Fibroblast of skin of left quadriceps (primary cell): ENCODE data around the gene CHST10.
"Not testable (repeated sequence)": the region's sequence is repeated elsewhere in the genome, so short reads cannot be mapped to it uniquely, and the experiment has no call there.

Experiments used
- DNase-seq, 2 experiments: peaks; one replicate each; pipeline ENCODE4 v3.0.0-alpha.2; 2013; ENCODE audit warnings: low read depth in 2 of 2

Gene CHST10

DNA sequence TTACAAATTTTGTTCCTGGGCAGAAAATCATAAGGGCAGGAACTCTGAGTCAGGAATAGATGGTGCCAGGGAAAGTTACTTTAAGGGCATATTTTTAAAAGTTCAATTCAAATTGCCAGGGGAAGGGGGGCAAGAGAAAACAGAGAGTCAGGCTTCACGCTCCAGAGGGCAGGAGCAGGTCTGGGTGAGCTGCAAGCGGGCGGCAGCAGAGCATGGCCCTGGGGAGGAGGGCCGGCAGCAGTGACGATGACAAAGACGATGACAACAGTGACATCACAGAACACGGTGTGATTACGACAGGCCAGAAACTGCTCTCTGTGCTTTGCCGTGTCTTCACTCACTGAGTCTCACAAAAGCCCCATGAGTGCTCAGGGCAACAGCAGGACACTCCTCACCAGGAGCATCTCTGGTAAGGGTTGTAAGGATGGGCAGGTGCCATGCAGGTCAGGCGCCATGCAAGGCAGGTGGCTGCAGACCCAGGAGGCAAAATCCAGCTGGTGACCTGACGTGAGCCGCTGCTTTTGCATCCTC lies 23.3 kb downstream of the CHST10 start:
- DNase-seq = no peak

DNA sequence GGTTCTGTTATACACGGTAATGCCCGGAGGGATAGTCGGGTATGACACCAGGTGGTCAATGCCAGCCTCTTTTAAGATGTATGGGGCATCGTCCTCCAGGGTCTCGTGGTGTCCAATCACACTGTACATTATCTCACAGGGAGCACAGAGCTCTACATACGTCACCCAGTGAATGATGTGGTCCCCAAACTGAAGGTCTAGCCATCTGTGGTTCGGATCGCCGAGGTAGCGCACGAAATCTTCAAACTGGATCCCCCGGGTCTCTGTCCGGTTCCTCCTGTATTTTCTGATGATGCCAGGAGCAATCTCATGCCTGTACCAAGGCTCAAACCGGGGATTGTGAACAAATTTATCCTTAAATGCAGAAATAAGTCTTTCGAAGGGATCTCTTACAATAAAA lies 24.1 kb downstream of the CHST10 start:
- DNase-seq = no peak

DNA sequence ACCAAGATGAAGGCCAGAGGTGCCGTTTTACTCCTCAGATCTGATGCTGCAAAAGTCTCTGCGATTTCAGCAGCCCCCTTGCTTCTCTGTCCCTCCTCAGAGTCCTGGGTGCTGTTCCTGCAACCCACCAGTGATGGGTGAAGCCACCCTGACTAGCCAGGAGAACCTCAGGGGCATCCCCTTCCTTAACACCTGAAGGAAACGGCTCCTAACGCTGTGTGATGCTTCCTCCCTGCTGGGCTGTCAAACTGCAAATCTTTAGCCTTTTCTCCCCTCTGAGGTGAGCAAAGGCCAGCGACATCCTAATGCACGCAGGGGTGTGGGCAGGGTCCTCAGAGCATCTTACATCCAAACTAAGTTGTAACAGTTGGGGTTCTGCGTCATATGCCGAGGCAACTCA lies 24.8 kb downstream of the CHST10 start:
- DNase-seq = no peak

DNA sequence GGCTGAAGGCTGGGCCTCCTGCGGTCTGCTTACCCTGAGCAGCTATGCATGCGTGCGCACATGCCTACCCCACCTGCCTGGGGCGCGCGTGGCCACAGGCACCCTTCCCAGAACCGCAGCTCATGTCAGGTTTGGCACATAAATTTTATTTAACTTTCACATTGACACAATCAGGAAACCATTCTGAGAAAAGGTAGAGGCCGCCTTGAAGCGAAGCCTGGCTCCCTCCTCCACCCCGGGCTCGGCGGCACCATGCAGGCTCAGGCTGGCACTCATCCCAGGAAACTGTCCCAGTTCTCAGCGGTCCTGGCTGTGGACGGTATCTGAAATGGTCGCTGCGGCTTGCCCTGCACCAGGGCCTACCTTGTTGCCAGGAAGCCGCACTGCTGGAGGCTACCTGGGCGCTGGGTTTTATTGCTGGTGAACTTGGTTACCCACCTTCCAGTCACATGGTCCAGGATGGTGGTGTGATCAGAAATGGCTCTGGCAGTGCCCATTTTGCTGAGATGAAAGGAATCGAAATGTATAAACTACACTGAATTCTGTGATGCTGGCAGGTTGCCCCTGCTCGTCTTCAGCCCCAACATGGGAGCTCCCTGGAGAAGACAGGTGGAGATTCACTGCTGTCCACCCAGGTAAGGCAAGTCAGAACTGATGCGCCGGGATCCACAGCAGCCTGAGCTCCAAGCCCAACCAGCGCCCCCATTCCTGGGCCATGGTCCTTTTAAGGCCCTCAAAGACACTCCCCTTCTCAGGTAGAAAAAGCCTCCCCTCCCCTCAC lies 25.5 kb downstream of the CHST10 start:
- DNase-seq = no peak

DNA sequence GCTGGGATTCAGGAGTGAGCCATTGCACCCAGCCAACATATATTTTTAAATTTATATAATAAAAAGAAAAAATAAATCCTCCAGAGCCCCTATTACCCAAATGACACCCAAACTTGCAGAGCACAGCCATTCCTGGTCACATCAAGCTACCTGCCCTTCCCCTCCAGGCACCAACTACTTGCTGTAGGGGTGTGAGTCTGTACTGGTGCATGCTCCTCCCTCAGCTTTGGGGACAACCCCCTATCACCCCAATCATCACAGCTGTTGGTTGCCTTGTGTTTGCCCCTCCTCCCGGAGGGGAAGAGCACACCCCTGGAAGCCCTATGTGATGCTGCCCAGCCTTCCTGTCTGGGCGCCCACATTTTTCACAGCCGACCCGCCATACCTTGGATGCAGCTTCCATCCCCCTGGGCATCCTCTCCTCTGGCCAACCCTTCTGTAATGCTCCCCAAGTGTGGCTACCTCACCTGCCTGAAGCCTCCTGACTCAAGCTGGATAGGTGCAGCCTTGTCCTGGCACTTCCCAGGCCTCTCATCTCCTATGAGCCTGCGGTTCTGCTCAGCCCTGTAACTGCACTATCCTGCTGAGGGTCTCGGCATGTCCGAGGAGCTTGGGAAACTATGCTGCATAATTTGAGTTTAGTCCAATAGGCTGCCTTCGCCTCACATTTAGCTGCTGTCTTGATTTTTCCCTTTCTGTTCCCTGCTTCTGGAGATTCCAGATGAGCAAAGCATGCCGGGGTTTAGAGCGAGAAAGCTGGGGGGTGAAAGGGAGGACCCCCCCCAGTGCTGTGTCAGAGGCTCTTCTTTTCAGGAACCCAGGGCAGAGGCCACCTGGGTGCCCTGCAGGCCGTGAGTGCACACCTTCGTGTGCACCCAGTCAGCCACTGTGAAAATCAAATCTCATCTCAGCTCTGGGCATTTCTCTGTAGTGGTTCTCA lies 27.2 kb downstream of the CHST10 start:
- no peak for DNase-seq

DNA sequence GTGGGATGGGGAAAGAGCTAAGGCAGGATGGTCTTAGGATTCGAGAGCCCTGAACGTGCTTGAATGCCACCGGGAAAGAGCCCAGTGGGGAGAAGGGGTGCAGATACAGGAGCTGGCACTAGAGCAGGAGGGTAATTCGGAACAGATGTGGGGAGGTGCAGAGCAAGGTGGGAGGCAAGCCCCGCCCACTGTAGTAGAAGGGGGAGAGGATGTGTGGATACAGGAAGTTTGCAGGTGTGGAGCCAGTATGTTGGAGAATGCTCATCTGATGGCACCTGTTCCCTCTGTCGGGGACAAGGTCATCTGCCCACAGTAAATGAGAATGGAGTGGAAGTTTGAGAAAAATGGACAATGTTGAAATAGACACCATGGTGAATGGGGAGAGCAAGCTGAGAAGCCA lies 28.8 kb downstream of the CHST10 start:
- no peak for DNase-seq

DNA sequence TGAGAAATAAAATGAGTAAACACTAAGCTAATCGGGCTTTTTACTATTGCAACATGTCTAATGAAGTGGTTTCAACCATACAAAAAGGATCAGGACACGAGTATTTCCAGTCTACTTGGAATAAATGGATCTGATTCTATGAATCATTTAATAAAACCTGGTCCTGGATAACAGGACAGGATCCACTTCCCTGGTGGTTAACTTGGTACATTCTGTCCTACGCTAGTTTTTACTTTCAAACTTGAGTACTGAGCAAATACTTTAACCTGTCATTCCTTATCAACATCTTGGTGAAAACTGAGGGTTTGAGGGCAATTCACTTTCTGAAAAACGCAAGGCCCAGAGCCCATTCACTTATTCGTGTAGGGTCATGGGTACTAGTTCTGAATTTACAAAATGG lies 33.5 kb downstream of the CHST10 start:
- DNase-seq = no peak

DNA sequence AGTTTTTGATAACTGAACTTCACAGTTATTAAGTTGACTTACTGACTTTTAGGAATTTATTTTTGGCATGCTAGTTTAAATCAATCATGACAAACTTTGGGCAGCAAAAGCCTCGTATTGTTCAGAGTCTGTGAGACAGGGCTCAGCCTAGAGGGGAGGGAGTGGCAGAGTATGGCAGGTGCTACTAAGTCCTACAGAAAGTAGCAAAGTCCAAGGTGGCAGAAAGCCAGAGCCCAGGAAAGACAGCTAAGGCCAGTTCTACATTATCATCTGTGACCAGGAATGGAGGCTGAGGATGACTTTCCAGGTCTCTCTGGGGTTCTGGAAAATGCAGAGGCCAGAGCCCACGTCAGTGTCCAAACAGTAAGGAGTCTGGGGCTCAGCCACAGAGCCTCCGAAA lies 34.2 kb downstream of the CHST10 start:
- no peak for DNase-seq

DNA sequence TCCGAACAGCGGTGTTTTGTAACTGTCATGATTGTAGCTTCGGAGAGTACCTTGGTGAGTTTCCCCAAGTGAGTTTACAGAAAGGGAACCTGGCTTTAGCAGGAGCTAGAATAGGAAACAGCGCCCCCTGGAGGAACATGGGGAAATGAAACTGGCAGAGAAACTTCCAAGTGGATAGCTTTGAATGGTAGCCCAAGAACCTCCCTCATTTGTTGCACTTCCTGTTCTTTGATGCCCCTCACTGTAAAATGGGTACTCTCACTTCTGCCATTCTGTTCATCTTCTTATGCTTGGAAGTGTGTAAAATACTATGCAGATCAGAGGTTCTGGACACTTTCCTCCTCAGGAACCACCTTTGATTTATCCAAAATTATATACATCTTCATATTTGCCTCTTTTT lies 36.2 kb downstream of the CHST10 start:
- peak; percentile 43 to 48 for DNase-seq

DNA sequence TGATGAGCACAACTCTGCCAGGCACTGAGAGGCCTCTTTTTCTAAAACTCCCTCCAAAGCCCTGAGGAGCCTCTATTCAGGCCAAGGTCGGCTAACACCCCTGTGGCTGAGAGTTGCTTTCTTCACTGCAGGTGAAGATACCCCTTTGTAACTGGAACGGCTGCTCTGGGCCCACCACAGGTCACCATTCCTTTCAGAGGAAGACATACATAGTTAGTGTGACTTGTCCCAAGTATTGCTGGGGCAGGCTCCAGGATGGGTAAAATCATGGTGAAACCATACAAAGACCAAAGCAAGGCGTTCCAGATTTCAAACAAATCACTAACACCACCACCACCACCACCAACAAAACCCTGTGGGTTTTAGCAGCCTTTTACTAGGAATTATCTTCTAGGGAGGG lies 36.8 kb downstream of the CHST10 start:
- DNase-seq = no peak

DNA sequence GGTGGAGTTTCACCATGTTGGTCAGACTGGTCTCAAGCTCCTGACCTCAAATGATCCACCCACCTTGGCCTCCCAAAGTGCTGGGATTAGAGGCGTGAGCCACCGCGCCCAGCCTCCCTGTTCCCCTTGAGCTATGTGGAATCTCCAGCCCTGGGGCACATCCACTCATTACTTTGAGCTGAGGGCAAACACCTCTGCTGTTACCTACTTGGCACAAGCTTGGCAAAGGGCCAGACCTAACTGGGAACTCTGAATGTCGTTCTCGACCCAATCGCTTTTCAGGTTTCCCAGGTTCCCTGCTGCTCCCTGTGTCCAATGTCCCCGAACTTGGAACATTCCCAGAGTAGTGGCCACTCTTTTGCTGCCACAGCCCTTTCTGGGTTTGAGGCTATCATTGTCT lies 40.6 kb downstream of the CHST10 start:
- DNase-seq = no peak

DNA sequence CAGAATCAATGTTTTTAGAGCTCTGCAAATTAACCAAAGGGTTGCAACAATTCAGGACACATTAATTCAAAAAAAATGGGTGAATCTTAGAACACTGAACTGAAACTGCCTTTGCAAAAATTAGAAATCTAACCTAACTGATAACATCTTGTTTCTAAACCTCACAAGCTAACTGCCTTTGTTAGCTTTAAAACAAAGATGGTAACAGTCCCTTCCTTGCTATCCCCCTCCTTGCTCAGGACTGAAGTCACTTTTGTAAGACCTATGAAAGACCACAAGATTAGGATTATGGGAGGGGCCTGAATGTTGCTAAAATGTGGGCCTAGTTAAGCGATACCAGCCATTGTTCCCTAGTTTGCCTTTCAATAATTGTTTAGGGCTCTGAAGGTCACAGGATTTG lies 50.3 kb downstream of the CHST10 start:
- no peak for DNase-seq

DNA sequence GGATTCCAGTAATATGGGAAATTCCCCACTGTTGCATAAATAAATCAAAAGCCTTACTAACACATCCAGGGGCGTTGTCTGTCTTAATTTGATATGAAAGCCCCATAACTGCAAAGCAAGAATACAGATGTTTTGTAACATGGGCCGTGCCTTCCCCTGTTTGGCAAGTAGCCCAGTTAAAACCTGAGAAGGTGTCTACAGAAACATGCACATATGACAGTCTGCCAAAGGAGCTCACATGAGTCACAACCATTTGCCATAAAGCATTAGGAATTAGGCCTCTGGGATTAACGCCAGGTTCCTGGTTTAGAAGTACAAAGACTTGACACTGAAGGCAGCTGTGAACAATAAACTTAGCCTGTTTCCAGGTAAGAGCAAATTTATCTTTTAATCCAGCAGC lies 52.0 kb downstream of the CHST10 start:
- peak; percentile 73 to 74 for DNase-seq

DNA sequence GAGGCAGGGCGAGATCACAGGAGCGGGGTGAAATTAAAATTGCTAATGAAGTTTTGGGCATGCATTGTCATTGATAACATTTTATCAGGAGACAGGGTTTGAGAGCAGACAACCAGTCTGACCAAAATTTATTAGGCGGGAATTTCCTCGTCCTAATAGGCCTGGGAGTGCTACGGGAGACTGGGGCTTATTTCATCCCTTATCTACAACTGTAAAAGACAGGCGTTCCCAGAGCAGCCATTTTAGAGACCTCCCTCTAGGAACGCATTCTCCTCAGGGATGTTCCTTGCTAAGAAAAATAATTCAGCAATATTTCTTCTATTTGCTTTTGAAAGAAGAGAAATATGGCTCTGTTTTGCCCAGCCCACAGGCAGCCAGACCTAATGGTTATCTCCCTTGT lies 55.2 kb downstream of the CHST10 start:
- not testable (repeated sequence) for DNase-seq

DNA sequence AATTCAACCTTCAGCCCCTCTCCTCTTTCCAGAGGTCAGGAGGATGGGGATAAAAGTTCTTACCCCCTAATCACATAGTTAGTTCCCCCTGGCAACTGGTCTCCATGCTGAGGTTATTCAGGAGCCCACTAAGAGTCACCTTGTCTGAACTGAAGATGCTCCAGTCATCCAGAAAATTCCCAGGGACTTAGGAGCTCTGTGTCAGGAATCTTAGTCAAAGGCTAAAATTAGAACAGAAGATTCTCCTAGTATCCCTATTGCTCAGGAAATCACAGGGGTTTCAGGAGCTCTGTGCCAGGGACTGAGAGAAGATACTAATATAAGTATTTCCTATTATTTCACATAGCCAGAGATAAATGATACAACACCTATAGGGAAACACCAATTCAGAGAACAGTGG lies 57.9 kb downstream of the CHST10 start:
- no peak for DNase-seq

DNA sequence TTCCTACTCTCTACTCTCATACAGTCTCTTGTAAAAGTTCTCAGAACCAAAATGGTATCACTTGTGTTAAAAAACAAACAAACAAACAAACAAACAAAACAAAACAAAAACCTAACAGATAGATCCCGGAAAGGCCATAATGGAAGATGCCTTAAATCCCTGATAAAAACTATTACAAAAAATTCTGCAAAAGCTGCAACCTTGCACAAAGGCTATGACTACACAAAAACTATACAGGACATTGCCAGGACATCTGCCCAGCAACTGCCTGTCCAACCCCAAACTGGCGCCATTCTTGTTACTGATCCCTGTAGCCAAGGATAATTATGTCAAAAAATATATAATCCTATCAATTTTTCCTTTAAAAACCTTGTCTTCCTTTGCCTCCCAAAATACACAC lies 58.9 kb downstream of the CHST10 start:
- no peak for DNase-seq

DNA sequence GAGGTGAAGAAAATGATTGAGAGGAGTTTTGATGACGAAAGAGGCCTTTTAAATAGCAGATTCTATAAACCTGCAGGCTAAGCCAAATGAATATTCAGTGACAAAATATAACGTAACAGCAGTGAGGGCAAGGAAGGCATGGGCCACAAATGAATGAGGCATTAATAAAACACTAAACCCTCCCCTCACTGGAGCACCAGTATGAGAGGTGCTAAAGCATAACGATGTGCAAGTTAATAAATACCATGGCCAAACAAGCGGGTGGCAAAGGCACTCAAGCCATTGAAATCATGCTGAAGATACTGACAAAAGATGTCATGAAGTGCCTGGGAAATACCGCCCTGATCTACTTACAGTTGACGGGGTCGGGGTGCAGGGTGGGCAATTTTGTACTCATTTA lies 64.9 kb downstream of the CHST10 start:
- DNase-seq = no peak

DNA sequence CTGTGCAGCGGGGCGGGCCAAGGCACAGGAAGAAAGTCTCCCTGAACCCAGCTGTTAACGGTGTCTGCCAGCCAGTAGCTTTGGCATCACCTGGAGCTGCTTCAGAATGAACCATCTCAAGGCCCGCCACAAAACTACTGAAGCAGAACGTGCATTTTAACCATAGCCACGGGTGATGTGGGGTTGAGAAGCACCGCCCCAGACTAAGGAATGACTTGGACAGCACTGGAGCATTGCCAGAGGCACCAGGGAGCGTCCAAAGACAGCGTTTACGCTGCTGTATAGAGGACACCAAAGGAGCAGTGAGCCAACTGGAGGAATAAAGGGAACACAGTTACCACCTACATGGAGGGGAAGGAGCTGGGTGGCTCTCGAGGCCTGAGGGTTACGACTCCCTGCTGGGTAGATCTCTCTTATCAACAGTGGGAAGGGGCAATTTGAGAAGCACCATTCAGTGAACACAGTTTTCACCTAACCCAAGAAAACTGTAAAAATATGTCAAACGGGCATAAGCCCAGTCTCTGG lies 66.7 kb downstream of the CHST10 start:
- no peak for DNase-seq

DNA sequence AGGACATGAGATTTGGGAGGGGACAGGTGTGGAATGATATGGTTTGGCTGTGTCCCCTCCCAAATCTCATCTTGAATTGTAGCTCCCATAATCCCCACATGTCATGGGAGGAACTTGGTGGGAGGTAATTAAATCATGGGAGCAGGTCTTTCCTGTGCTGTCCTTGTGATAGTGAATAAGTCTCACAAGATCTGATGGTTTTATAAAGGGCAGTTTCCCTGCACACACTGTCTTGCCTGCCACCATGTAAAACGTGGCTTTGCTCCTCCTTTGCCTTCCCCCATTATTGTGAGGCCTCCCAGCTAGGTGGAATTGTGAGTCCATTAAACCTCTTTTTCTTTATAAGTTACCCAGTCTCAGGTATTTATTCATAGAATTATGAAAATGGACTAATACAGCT lies 72.3 kb downstream of the CHST10 start:
- DNase-seq = not testable (repeated sequence)

DNA sequence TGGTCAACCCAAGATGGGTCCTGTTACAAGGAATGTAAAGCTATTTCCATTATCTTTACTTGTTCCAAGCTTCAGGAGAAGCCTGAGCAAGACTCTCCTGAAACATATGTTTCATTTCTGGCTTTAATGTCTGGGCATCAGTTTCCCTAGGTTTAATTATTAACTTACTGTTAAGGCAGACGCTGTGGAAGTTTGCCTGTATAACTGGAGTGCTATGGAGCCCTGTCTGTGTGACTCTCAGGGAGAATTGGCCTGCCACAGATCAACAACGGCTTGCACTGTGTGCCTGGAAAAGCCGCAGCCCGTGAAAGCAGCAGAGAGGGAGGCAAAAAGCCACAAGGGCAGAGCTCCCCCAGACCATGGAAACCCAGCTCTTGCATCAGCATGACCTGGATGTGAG lies 73.0 kb downstream of the CHST10 start:
- DNase-seq = no peak

DNA sequence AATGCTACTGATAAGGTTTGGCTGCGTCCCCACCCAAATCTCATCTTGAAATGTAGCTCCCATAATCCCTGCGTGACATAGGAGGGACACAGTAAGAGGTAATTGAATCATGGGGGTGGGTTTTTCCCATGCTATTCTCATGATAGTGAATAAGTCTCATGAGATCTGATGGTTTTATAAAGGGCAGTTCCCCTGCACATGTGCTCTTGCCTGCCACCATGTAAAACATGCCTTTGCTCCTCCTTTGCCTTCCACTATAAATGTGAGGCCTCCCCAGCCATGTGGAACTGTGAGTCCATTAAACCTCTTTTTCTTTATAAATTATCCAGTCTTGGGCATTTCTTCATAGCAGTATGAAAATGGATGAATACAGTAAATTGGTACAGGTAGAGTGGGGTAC lies 75.0 kb downstream of the CHST10 start:
- not testable (repeated sequence) for DNase-seq
